ENCODE measurements around the gene SLC48A1. TPM values are rescaled to one million over a fixed set of nuclear protein-coding genes. Genes with fewer than 3 reads are reported as not detected.

The SLC48A1 gene
- polyA plus RNA-seq, 1 donor (not counting 4 experiments of a cell fraction or from before 2014, with no cell fraction given), result 8.1 TPM

- TF ChIP-seq EZH2 (IDR thresholded peaks at IDR 0.05; ENCODE audit: low read length), result no peak
- TF ChIP-seq CTCF (optimal IDR thresholded peaks at IDR 0.05 in 1 of 3, IDR thresholded peaks at IDR 0.05 in 1 of 3, conservative IDR thresholded peaks at IDR 0.05 in 1 of 3; ENCODE audit: extremely low read depth in 1 of 3, insufficient read depth in 2 of 3, low read length in 3 of 3), result no peak
- FAIRE-seq (no peak), DNase-seq (ENCODE audit: low read depth, low spot score) (no peak)
- H3K4me2 ChIP-seq (ENCODE audit: control insufficient read depth, extremely low read depth, insufficient read depth, low read depth, low read length), result peak overlapping the region; percentile 89
- no peaks in the 10 kb centered on the region for H3K27me3 ChIP-seq (ENCODE audit: control insufficient read depth, extremely low read depth, insufficient read depth, low read length)
- peaks cover 2 to 4% of the 10 kb centered on the region in 2 experiments for H3K36me3 ChIP-seq (ENCODE audit: control insufficient read depth in 2 of 2, extremely low read depth in 1 of 2, insufficient read depth in 2 of 2, low read length in 2 of 2)
- H2AFZ ChIP-seq (ENCODE audit: control insufficient read depth, low read length), result peak overlapping the region; percentile 79
- H3K4me3 ChIP-seq (ENCODE audit: control insufficient read depth in 2 of 3, extremely low read depth in 1 of 3, insufficient read depth in 2 of 3, low read depth in 1 of 3, low read length in 3 of 3), result peak overlapping the region in 2 of 3 experiments; percentile 28 to 61
- no peaks in the 10 kb centered on the region for H3K9me3 ChIP-seq (ENCODE audit: control insufficient read depth, low read depth, low read length)
- no peaks in the 10 kb centered on the region for H4K20me1 ChIP-seq (ENCODE audit: control insufficient read depth, extremely low read depth, insufficient read depth, low read length)
- peak overlapping the region; percentile 71 for H3K9ac ChIP-seq (ENCODE audit: control insufficient read depth, extremely low read depth, insufficient read depth, low read length)
- dilution Hi-C loops (cut with MboI; ENCODE audit: extremely low pct_ligation_motif_present, low sequenced_read_pairs), result no loop called here
- H3K4me1 ChIP-seq (ENCODE audit: control insufficient read depth, extremely low read depth, insufficient read depth, low read length), result peaks cover 54% of the 10 kb centered on the region
- H3K9me1 ChIP-seq (ENCODE audit: control insufficient read depth, extremely low read depth, insufficient read depth, low read length), result peaks cover 3% of the 10 kb centered on the region
- H3K27ac ChIP-seq (ENCODE audit: control insufficient read depth, insufficient read depth, low read length), result peak overlapping the region; percentile 24
- peaks cover 15% of the 10 kb centered on the region for H3K79me2 ChIP-seq (ENCODE audit: control insufficient read depth, insufficient read depth, low read length)
These were observed 338 bp upstream of the SLC48A1 start for GRCh38 chr12:47772738-47773061.

GRCh38 chr12:47773858-47774580, 981 bp downstream of the SLC48A1 start:
- peak overlapping the region; percentile 61 to 85 (median 80) for H3K4me3 ChIP-seq (ENCODE audit: control insufficient read depth in 2 of 3, extremely low read depth in 1 of 3, insufficient read depth in 2 of 3, low read depth in 1 of 3, low read length in 3 of 3)
- H3K27ac ChIP-seq (ENCODE audit: control insufficient read depth, insufficient read depth, low read length), result peak overlapping the region; percentile 18
- peak overlapping the region; percentile 73 for H3K9ac ChIP-seq (ENCODE audit: control insufficient read depth, extremely low read depth, insufficient read depth, low read length)
- no peaks in the 10 kb centered on the region for H3K9me3 ChIP-seq (ENCODE audit: control insufficient read depth, low read depth, low read length)
- peaks cover 15% of the 10 kb centered on the region for H3K79me2 ChIP-seq (ENCODE audit: control insufficient read depth, insufficient read depth, low read length)
- no peak for DNase-seq (ENCODE audit: low read depth, low spot score)
- no peak for TF ChIP-seq EZH2 (IDR thresholded peaks at IDR 0.05; ENCODE audit: low read length)
- TF ChIP-seq CTCF (optimal IDR thresholded peaks at IDR 0.05 in 1 of 3, IDR thresholded peaks at IDR 0.05 in 1 of 3, conservative IDR thresholded peaks at IDR 0.05 in 1 of 3; ENCODE audit: extremely low read depth in 1 of 3, insufficient read depth in 2 of 3, low read length in 3 of 3), result no peak
- FAIRE-seq, result no peak
- no peaks in the 10 kb centered on the region for H4K20me1 ChIP-seq (ENCODE audit: control insufficient read depth, extremely low read depth, insufficient read depth, low read length)
- H3K27me3 ChIP-seq (ENCODE audit: control insufficient read depth, extremely low read depth, insufficient read depth, low read length), result no peaks in the 10 kb centered on the region
- dilution Hi-C loops (cut with MboI; ENCODE audit: extremely low pct_ligation_motif_present, low sequenced_read_pairs), result no loop called here
- H3K4me1 ChIP-seq (ENCODE audit: control insufficient read depth, extremely low read depth, insufficient read depth, low read length), result peaks cover 43% of the 10 kb centered on the region
- peak overlapping the region; percentile 80 for H2AFZ ChIP-seq (ENCODE audit: control insufficient read depth, low read length)
- H3K4me2 ChIP-seq (ENCODE audit: control insufficient read depth, extremely low read depth, insufficient read depth, low read depth, low read length), result peak overlapping the region; percentile 89
- H3K9me1 ChIP-seq (ENCODE audit: control insufficient read depth, extremely low read depth, insufficient read depth, low read length), result peaks cover 3% of the 10 kb centered on the region
- peaks cover 2 to 4% of the 10 kb centered on the region in 2 experiments for H3K36me3 ChIP-seq (ENCODE audit: control insufficient read depth in 2 of 2, extremely low read depth in 1 of 2, insufficient read depth in 2 of 2, low read length in 2 of 2)
